B cell (primary cell): ENCODE results near the gene IFRD2. TPM values are rescaled to one million over a fixed set of nuclear protein-coding genes. Genes with fewer than 3 reads are reported as not detected.

Source experiments
- ATAC-seq: fragments of 200-7000 bp; cut with Tn5 transposase; one replicate; pipeline ENCODE4 v1.10.0; 2021; ENCODE audit warnings: low read depth, mild to moderate bottlenecking, moderate number of reproducible peaks, moderate library complexity
- CTCF ChIA-PET: fragments of 350-600 bp; sonication (Branson Sonifier 250); formaldehyde crosslinking; loops from one replicate; lab custom pipeline; 2021; ENCODE audit warnings: antibody characterized with exemption, inconsistent platforms; lab: Charles Lee
- POLR2A ChIA-PET: fragments of 350-600 bp; sonication (Branson Sonifier 250); formaldehyde crosslinking; loops from one replicate; lab custom pipeline; 2021; ENCODE audit warnings: antibody characterized with exemption; lab: Charles Lee
- DNase-seq: peaks from one replicate; pipeline ENCODE4 v3.0.0; 2013
- H2AFZ ChIP-seq: 2 replicates; pipeline ENCODE4 v1.6.1; 2012; ENCODE audit warnings: mild to moderate bottlenecking, low read depth, low read length; ENCODE audit not compliant: insufficient read depth, poor library complexity, severe bottlenecking
- H3K27ac ChIP-seq, 2 donors: 1 replicate in 1 of 2; 2 replicates in 1 of 2; pipeline ENCODE4 v1.5.1; 2012 to 2013; ENCODE audit warnings: low read length in 2 of 2, mild to moderate bottlenecking in 2 of 2, moderate library complexity in 1 of 2
- H3K27me3 ChIP-seq, 4 experiments: fragments of 200-600 bp in 1 of 4; sonication (generic) in 1 of 4; replicated peaks in 1 of 4; 1 replicate in 2 of 4; 2 replicates in 2 of 4; pipeline versions ENCODE4 v1.6.1 to v1.7.0; 2013 to 2016; ENCODE audit warnings: low read length in 3 of 4, mild to moderate bottlenecking in 2 of 4, mixed read lengths in 1 of 4, moderate library complexity in 1 of 4; ENCODE audit not compliant: insufficient read depth in 4 of 4, control insufficient read depth in 3 of 4; ENCODE audit errors: control extremely low read depth in 1 of 4
- H3K36me3 ChIP-seq, 2 experiments: replicated peaks in 1 of 2; 1 replicate in 1 of 2; 2 replicates in 1 of 2; pipeline versions ENCODE4 v1.6.1 to v1.7.1; 2013; ENCODE audit warnings: low read length in 1 of 2; ENCODE audit not compliant: insufficient read depth in 2 of 2, control insufficient read depth in 1 of 2; ENCODE audit errors: control extremely low read depth in 1 of 2, extremely low read depth in 1 of 2
- H3K4me1 ChIP-seq, 2 donors: fragments of 200-600 bp in 1 of 2; sonication (generic) in 1 of 2; 1 replicate in 1 of 2; 2 replicates in 1 of 2; pipeline versions ENCODE4 v1.5.1 to v1.6.1; 2013 to 2017; ENCODE audit warnings: low read length in 2 of 2; ENCODE audit not compliant: control insufficient read depth in 2 of 2, insufficient read depth in 2 of 2
- H3K4me2 ChIP-seq: replicated peaks from 2 replicates; pipeline ENCODE3; 2012; ENCODE audit warnings: mild to moderate bottlenecking, low read depth, low read length; ENCODE audit not compliant: poor library complexity, severe bottlenecking
- H3K4me3 ChIP-seq, 5 experiments: fragments of 200-600 bp in 1 of 5; sonication (generic) in 1 of 5; 1 replicate in 3 of 5; 2 replicates in 2 of 5; pipeline versions ENCODE4 v1.5.1 to v1.7.0; 2011 to 2016; ENCODE audit warnings: low read length in 4 of 5, mild to moderate bottlenecking in 4 of 5, low read depth in 2 of 5, control low read depth in 1 of 5, moderate library complexity in 1 of 5; ENCODE audit not compliant: insufficient read depth in 1 of 5; ENCODE audit errors: control extremely low read depth in 1 of 5, extremely low read depth in 1 of 5
- H3K79me2 ChIP-seq: fragments of 200-600 bp; sonication (generic); one replicate; pipeline ENCODE4 v1.6.0; 2016; ENCODE audit warnings: low read length; ENCODE audit not compliant: control insufficient read depth, insufficient read depth
- H3K9ac ChIP-seq: fragments of 200-600 bp; sonication (generic); 2 replicates; pipeline ENCODE4 v1.6.1; 2017; ENCODE audit warnings: mild to moderate bottlenecking, low read length, moderate library complexity
- H3K9me3 ChIP-seq, 3 donors: one replicate each; pipeline versions ENCODE4 v1.6.1 to v1.7.1; 2013; ENCODE audit warnings: low read length in 2 of 3; ENCODE audit not compliant: control insufficient read depth in 2 of 3, insufficient read depth in 1 of 3; ENCODE audit errors: control extremely low read depth in 1 of 3
- H4K20me1 ChIP-seq: 2 replicates; pipeline ENCODE4 v1.6.0; 2012; ENCODE audit warnings: mild to moderate bottlenecking, low read length; ENCODE audit not compliant: insufficient read depth, control insufficient read depth, poor library complexity, severe bottlenecking
- H3K27ac Mint-ChIP-seq: one replicate; pipeline ENCODE4 v1.8.0; 2021; ENCODE audit warnings: mixed read lengths
- H3K27me3 Mint-ChIP-seq: one replicate; pipeline ENCODE4 v1.8.0; 2021; ENCODE audit warnings: mixed read lengths
- H3K4me1 Mint-ChIP-seq: one replicate; pipeline ENCODE4 v1.8.0; 2021; ENCODE audit warnings: mixed read lengths
- H3K4me3 Mint-ChIP-seq: one replicate; pipeline ENCODE4 v1.8.0; 2021; ENCODE audit warnings: mixed read lengths
- H3K9me3 Mint-ChIP-seq: one replicate; pipeline ENCODE4 v1.8.0; 2022; ENCODE audit warnings: mixed read lengths; ENCODE audit not compliant: insufficient read depth
- EZH2 ChIP-seq: IDR thresholded peaks from 2 replicates; pipeline ENCODE4 v1.6.1; 2012; ENCODE audit warnings: borderline replicate concordance, low read depth, mild to moderate bottlenecking, moderate library complexity, low read length; ENCODE audit not compliant: insufficient read depth, poor library complexity, severe bottlenecking
- WGBS: methylation state at CpG from one replicate; pipeline ENCODE4 v1.1.5; 2013; ENCODE audit warnings: missing lambda C conversion rate; ENCODE audit not compliant: insufficient coverage; 5-methylcytosine and 5-hydroxymethylcytosine counted together
- intact Hi-C: fragments of 100-400 bp; cut with micrococcal nuclease; formaldehyde crosslinking; loops from one replicate; pipeline ENCODE4 v1.10.0; 2022
- polyA plus RNA-seq: library from polyadenylated mRNA; depleted of rRNA; stranded (reverse); fragments of >200 nt; gene quantifications from 2 replicates; pipeline ENCODE4 v1.2.3, GENCODE V29; 2012
- total RNA-seq, 2 donors: library from RNA; stranded (reverse); fragments of 120-200 nt in 1 of 2; gene quantifications; 1 replicate in 1 of 2; 2 replicates in 1 of 2; pipeline versions ENCODE4 v1.2.3 to v1.2.4, GENCODE V29; 2013 to 2022
- TF ChIP-seq, protein P1 (sequence below): fragments of 200-600 bp; IDR thresholded peaks from one replicate; pipeline ENCODE4 v1.8.0; 2022; ENCODE audit warnings: antibody characterized with exemption, mild to moderate bottlenecking

IFRD2 gene
- total and polyA plus RNA-seq, 2 donors (not counting 1 experiment from before 2014, with no cell fraction given): 63.4 to 80.1 TPM

- ChIA-PET POLR2A (interaction anchor here (0.5 kb wide), 1 partner anchor 20 kb away, joined by 7 read pairs; no protein-coding TSS in a partner anchor), CTCF (interaction anchor here (0.6 to 5.5 kb wide), 14 partner anchors 8 to 152 kb away, joined by 3 to 46 read pairs (median 4); partner anchors contain the start of gene GNAT1)
- Histone ChIP-seq H3K27ac (no peak overlapping the region), H2AFZ (no peak overlapping the region), H3K4me3 (no peak overlapping the region), H3K79me2 (no peaks in the 10 kb centered on the region), H3K4me1 (peaks cover 33 to 39% of the 10 kb centered on the region in 2 donors), H4K20me1 (peaks cover 10% of the 10 kb centered on the region), H3K36me3 (no peaks in the 10 kb centered on the region), H3K4me2 (no peak overlapping the region), H3K9ac (no peak overlapping the region), H3K9me3 (peaks cover 0 to 2% (median 0%) of the 10 kb centered on the region in 3 donors), H3K27me3 (peaks cover 0 to 53% (median 23%) of the 10 kb centered on the region in 4 experiments)
- WGBS: 92% methylated on average over 8 of the region's 10 CpGs
- Mint-ChIP-seq H3K27me3 (peaks cover 34% of the 10 kb centered on the region), H3K4me1 (peaks cover 26% of the 10 kb centered on the region), H3K27ac (no peak overlapping the region), H3K9me3 (no peaks in the 10 kb centered on the region), H3K4me3 (no peak overlapping the region)
- DNase-seq (no peak), ATAC-seq (no peak)
- intact Hi-C loops: no loop called here
- TF ChIP-seq, protein P1, sequence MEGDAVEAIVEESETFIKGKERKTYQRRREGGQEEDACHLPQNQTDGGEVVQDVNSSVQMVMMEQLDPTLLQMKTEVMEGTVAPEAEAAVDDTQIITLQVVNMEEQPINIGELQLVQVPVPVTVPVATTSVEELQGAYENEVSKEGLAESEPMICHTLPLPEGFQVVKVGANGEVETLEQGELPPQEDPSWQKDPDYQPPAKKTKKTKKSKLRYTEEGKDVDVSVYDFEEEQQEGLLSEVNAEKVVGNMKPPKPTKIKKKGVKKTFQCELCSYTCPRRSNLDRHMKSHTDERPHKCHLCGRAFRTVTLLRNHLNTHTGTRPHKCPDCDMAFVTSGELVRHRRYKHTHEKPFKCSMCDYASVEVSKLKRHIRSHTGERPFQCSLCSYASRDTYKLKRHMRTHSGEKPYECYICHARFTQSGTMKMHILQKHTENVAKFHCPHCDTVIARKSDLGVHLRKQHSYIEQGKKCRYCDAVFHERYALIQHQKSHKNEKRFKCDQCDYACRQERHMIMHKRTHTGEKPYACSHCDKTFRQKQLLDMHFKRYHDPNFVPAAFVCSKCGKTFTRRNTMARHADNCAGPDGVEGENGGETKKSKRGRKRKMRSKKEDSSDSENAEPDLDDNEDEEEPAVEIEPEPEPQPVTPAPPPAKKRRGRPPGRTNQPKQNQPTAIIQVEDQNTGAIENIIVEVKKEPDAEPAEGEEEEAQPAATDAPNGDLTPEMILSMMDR: no peak
- no peak for TF ChIP-seq EZH2
These were observed 20.8 kb downstream of the IFRD2 start for GRCh38 chr3:50271314-50271936.
